Measurements from ENCODE around the gene TP53TG3E. TPM values are rescaled to one million over a fixed set of nuclear protein-coding genes. Genes with fewer than 3 reads are reported as not detected.
"Not testable (repeated sequence)": the region's sequence is repeated elsewhere in the genome, so short reads cannot be mapped to it uniquely, and the experiment has no call there.

Gene TP53TG3E
- total RNA-seq, result not detected

- ATAC-seq; H3K4me3 Mint-ChIP-seq; H3K27ac Mint-ChIP-seq; H3K36me3 Mint-ChIP-seq; H3K9me3 Mint-ChIP-seq (ENCODE audit: low read depth); H3K4me1 Mint-ChIP-seq; CTCF ChIA-PET; DNase-seq; H3K27me3 Mint-ChIP-seq: not testable (repeated sequence)
Measured at GRCh38 chr16:33304006-33304405, at the start of gene TP53TG3E. Gene TP53TG3E, plus strand, starts transcription at chr16:33304306. Its CDS starts 68 bp downstream, at chr16:33304374.

GRCh38 chr16:33336226-33337012, 32.3 kb downstream of the TP53TG3E start:
- peak; percentile 62 for DNase-seq
- H3K9me3 Mint-ChIP-seq (ENCODE audit: low read depth); H3K4me1 Mint-ChIP-seq; H3K4me3 Mint-ChIP-seq; H3K27me3 Mint-ChIP-seq; H3K27ac Mint-ChIP-seq; ATAC-seq; CTCF ChIA-PET; H3K36me3 Mint-ChIP-seq: not testable (repeated sequence)

GRCh38 chr16:33337627-33338542, 33.8 kb downstream of the TP53TG3E start:
- CTCF ChIA-PET; H3K4me1 Mint-ChIP-seq; H3K27me3 Mint-ChIP-seq; H3K9me3 Mint-ChIP-seq (ENCODE audit: low read depth); H3K27ac Mint-ChIP-seq; H3K4me3 Mint-ChIP-seq; H3K36me3 Mint-ChIP-seq; ATAC-seq: not testable (repeated sequence)
- DNase-seq, result peak; percentile 52

- ATAC-seq; H3K4me3 Mint-ChIP-seq; H3K27ac Mint-ChIP-seq; H3K9me3 Mint-ChIP-seq (ENCODE audit: low read depth); H3K36me3 Mint-ChIP-seq; H3K27me3 Mint-ChIP-seq; H3K4me1 Mint-ChIP-seq; CTCF ChIA-PET: not testable (repeated sequence)
- DNase-seq, result peak; percentile 37
Measured at GRCh38 chr16:33338543-33338951, 34.4 kb downstream of the TP53TG3E start.

GRCh38 chr16:33339093-33340061, 35.3 kb downstream of the TP53TG3E start:
- H3K4me3 Mint-ChIP-seq; H3K9me3 Mint-ChIP-seq (ENCODE audit: low read depth); H3K27ac Mint-ChIP-seq; H3K4me1 Mint-ChIP-seq; CTCF ChIA-PET; H3K36me3 Mint-ChIP-seq; H3K27me3 Mint-ChIP-seq; ATAC-seq: not testable (repeated sequence)
- DNase-seq, result peak; percentile 59

Other genes starting within 250 kb of the TP53TG3E start
- gene TP53TG3C, start 110.1 kb upstream of the TP53TG3E start, total RNA-seq, result not detected
- not detected for gene TP53TG3B, start 56.5 kb downstream of the TP53TG3E start, total RNA-seq
- not detected for gene TP53TG3F, start 155.3 kb downstream of the TP53TG3E start, total RNA-seq

Data from activated CD8-positive, alpha-beta memory T cell treated with anti-CD3 and anti-CD28 coated beads, Interleukin-2, amount 10 ng/mL, durations not matched to agents 7 days and 5 days (primary cell).